HCT116 (cell line): Measurements from ENCODE around the gene CFAP161.

Source experiments
- CEBPB ChIP-seq: IDR thresholded peaks from 2 replicates; pipeline ENCODE4 v1.6.1; 2012; ENCODE audit warnings: low read depth
- EGR1 ChIP-seq: IDR thresholded peaks from 2 replicates; pipeline ENCODE4 v1.6.1; 2012; ENCODE audit warnings: low read depth
- EZH2 ChIP-seq: fragments of 200-600 bp; sonication (generic); IDR thresholded peaks from 2 replicates; pipeline ENCODE4 v1.6.1; 2017; ENCODE audit warnings: antibody characterized with exemption, mixed run types
- EZH2phosphoT487 ChIP-seq: fragments of 200-600 bp; IDR thresholded peaks from 2 replicates; pipeline ENCODE4 v1.6.1; 2018; ENCODE audit warnings: antibody characterized with exemption, borderline replicate concordance
- JUND ChIP-seq: IDR thresholded peaks from 2 replicates; pipeline ENCODE4 v1.6.1; 2012
- POLR2A ChIP-seq: IDR thresholded peaks from 2 replicates; pipeline ENCODE4 v1.7.0; 2011; ENCODE audit warnings: borderline replicate concordance; ENCODE audit not compliant: insufficient read depth, insufficient read length; ENCODE audit errors: extremely low read depth
- TCF7L2 ChIP-seq: IDR thresholded peaks from 2 replicates; pipeline ENCODE4 v1.7.0; 2011; ENCODE audit warnings: borderline replicate concordance, inconsistent platforms; ENCODE audit not compliant: insufficient read depth, insufficient read length; ENCODE audit errors: extremely low read depth
- TF ChIP-seq, protein P1 (sequence below), 3 experiments: fragments of 200-600 bp in 1 of 3; sonication (generic) in 1 of 3; IDR thresholded peaks in 2 of 3; conservative IDR thresholded peaks in 1 of 3; 2 replicates each; pipeline ENCODE4 v1.5.1; 2012 to 2017; ENCODE audit warnings: low read depth in 2 of 3, low read length in 2 of 3, antibody characterized with exemption in 1 of 3, borderline replicate concordance in 1 of 3, control low read depth in 1 of 3, mild to moderate bottlenecking in 1 of 3, mixed read lengths in 1 of 3, mixed run types in 1 of 3, moderate library complexity in 1 of 3; ENCODE audit not compliant: insufficient read depth in 1 of 3

DNA sequence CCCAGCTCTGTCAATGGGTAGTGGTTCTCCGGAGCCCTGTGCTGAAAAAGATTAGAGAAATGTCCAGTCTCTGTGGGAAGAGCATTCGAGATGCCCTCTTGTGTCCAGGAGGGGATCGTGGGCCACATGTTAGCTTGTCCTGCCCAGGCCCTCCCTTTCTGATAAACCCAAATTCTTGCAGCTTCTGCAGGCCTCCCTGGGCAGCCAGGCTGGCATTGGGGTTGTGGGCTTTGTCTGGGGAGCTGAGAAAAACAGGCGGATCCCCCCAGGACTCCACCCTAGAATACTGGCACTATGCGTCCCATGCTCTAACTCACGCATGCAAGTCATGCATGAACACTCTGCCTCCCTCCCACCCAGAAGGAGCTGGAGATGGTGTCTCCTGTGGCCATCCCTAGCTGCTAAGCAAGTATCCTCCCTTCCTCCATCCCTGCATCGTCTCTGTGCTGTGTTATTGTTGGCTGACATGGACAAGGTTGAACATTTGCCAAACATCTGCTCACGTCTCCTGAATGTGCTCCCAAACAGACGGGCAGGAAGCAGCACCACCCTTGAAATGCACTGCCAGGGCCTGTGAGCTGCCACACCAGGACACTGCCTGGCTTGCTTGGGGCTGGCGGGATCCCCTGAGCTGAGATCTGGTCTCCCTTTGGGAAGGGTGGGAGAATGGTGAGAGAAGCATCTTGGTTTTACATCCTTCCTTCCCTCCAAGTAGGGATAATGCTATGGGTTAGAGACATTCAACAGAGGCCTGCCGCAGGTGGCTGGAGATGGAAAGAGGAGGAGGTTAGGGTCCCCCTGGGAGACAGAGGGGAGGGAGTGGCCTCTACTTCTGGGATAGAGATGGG lies 26.5 kb downstream of the CFAP161 start:
- TF ChIP-seq POLR2A (no peak), EGR1 (no peak), EZH2 (no peak), EZH2phosphoT487 (no peak), TCF7L2 (no peak), CEBPB (no peak), JUND (no peak)
- TF ChIP-seq, protein P1, sequence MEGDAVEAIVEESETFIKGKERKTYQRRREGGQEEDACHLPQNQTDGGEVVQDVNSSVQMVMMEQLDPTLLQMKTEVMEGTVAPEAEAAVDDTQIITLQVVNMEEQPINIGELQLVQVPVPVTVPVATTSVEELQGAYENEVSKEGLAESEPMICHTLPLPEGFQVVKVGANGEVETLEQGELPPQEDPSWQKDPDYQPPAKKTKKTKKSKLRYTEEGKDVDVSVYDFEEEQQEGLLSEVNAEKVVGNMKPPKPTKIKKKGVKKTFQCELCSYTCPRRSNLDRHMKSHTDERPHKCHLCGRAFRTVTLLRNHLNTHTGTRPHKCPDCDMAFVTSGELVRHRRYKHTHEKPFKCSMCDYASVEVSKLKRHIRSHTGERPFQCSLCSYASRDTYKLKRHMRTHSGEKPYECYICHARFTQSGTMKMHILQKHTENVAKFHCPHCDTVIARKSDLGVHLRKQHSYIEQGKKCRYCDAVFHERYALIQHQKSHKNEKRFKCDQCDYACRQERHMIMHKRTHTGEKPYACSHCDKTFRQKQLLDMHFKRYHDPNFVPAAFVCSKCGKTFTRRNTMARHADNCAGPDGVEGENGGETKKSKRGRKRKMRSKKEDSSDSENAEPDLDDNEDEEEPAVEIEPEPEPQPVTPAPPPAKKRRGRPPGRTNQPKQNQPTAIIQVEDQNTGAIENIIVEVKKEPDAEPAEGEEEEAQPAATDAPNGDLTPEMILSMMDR (IDR thresholded peaks at IDR 0.05 in 2 of 3, conservative IDR thresholded peaks at IDR 0.05 in 1 of 3; ENCODE audit: borderline replicate concordance in 1 of 3, insufficient read depth in 1 of 3, low read depth in 2 of 3, low read length in 2 of 3), result no peak
